ENCODE results near the gene RBM20.
"Not testable (repeated sequence)": the region's sequence is repeated elsewhere in the genome, so short reads cannot be mapped to it uniquely, and the experiment has no call there.

RBM20 gene

GRCh38 chr10:110609605-110610004, 34.5 kb upstream of the RBM20 start:
- H2AK5ac ChIP-seq (ENCODE audit: low read length): no peak overlapping the region
- no peak overlapping the region for H2BK5ac ChIP-seq (ENCODE audit: low read length)
- H3K36me3 ChIP-seq (ENCODE audit: control insufficient read depth, insufficient read depth, low read length): no peaks in the 10 kb centered on the region
- no peaks in the 10 kb centered on the region for H3K79me2 ChIP-seq (ENCODE audit: control insufficient read depth, insufficient read depth, low read length)
- no peak overlapping the region for H2BK15ac ChIP-seq (replicated peaks; ENCODE audit: low read depth)
- no peak overlapping the region for H3K56ac ChIP-seq (ENCODE audit: low read length)
- no peak overlapping the region for H3K4me2 ChIP-seq (ENCODE audit: low read length)
- no peak overlapping the region for H3K27ac ChIP-seq (ENCODE audit: low read depth, low read length)
- no peak overlapping the region for H3K4ac ChIP-seq (ENCODE audit: low read depth, low read length)
- H2BK120ac ChIP-seq (ENCODE audit: low read depth, low read length): no peak overlapping the region
- H3K4me1 ChIP-seq (ENCODE audit: control insufficient read depth, low read depth, low read length): peaks cover 4% of the 10 kb centered on the region
- H3K4me3 ChIP-seq (ENCODE audit: low read length): no peak overlapping the region
- no peaks in the 10 kb centered on the region for H3K79me1 ChIP-seq (ENCODE audit: low read length)
- no peak overlapping the region for H4K8ac ChIP-seq (ENCODE audit: low read depth, low read length)
- WGBS (ENCODE audit: extremely low coverage, insufficient coverage, low lambda C conversion rate): no CpG with 5 or more reads among the region's 2 CpGs
- H3K27me3 ChIP-seq (ENCODE audit: insufficient read depth, low read length, poor library complexity): no peaks in the 10 kb centered on the region
- DNase-seq: peak; percentile 39
- no peak overlapping the region for H3K18ac ChIP-seq (ENCODE audit: low read length)
- no peak overlapping the region for H4K5ac ChIP-seq (ENCODE audit: low read length)
- H3K23ac ChIP-seq (ENCODE audit: low read length): no peak overlapping the region
- H3K9ac ChIP-seq (ENCODE audit: low read length): no peak overlapping the region

- Histone ChIP-seq H3K79me1 (ENCODE audit: low read length) (no peaks in the 10 kb centered on the region), H3K56ac (ENCODE audit: low read length) (no peak overlapping the region), H2BK120ac (ENCODE audit: low read depth, low read length) (no peak overlapping the region), H3K23ac (ENCODE audit: low read length) (no peak overlapping the region), H3K27me3 (ENCODE audit: insufficient read depth, low read length, poor library complexity) (no peaks in the 10 kb centered on the region), H3K9ac (ENCODE audit: low read length) (no peak overlapping the region), H4K5ac (ENCODE audit: low read length) (no peak overlapping the region), H3K79me2 (ENCODE audit: control insufficient read depth, insufficient read depth, low read length) (no peaks in the 10 kb centered on the region), H3K4me1 (ENCODE audit: control insufficient read depth, low read depth, low read length) (peaks cover 4% of the 10 kb centered on the region), H3K4me3 (ENCODE audit: low read length) (no peak overlapping the region), H3K4ac (ENCODE audit: low read depth, low read length) (no peak overlapping the region), H3K4me2 (ENCODE audit: low read length) (no peak overlapping the region), H3K27ac (ENCODE audit: low read depth, low read length) (no peak overlapping the region), H3K18ac (ENCODE audit: low read length) (no peak overlapping the region), H3K36me3 (ENCODE audit: control insufficient read depth, insufficient read depth, low read length) (no peaks in the 10 kb centered on the region), H2AK5ac (ENCODE audit: low read length) (no peak overlapping the region), H2BK15ac (replicated peaks; ENCODE audit: low read depth) (no peak overlapping the region), H4K8ac (ENCODE audit: low read depth, low read length) (no peak overlapping the region), H2BK5ac (ENCODE audit: low read length) (no peak overlapping the region)
- peak; percentile 99 for DNase-seq
- WGBS (ENCODE audit: extremely low coverage, insufficient coverage, low lambda C conversion rate): no CpG with 5 or more reads among the region's 3 CpGs
Measured at GRCh38 chr10:110610308-110610774, 33.8 kb upstream of the RBM20 start.

GRCh38 chr10:110610781-110611180, 33.4 kb upstream of the RBM20 start:
- not testable (repeated sequence) for H2BK5ac ChIP-seq (ENCODE audit: low read length); H4K8ac ChIP-seq (ENCODE audit: low read depth, low read length)

GRCh38 chr10:110612087-110612486, 32.0 kb upstream of the RBM20 start:
- Histone ChIP-seq H3K79me1 (ENCODE audit: low read length) (no peaks in the 10 kb centered on the region), H3K23ac (ENCODE audit: low read length) (no peak overlapping the region), H4K5ac (ENCODE audit: low read length) (no peak overlapping the region), H2AK5ac (ENCODE audit: low read length) (no peak overlapping the region), H3K27ac (ENCODE audit: low read depth, low read length) (no peak overlapping the region), H4K8ac (ENCODE audit: low read depth, low read length) (no peak overlapping the region), H3K4me1 (ENCODE audit: control insufficient read depth, low read depth, low read length) (peaks cover 4% of the 10 kb centered on the region), H3K4me3 (ENCODE audit: low read length) (no peak overlapping the region), H3K18ac (ENCODE audit: low read length) (no peak overlapping the region), H2BK5ac (ENCODE audit: low read length) (no peak overlapping the region), H3K27me3 (ENCODE audit: insufficient read depth, low read length, poor library complexity) (no peaks in the 10 kb centered on the region), H3K9ac (ENCODE audit: low read length) (no peak overlapping the region), H3K79me2 (ENCODE audit: control insufficient read depth, insufficient read depth, low read length) (no peaks in the 10 kb centered on the region), H3K4me2 (ENCODE audit: low read length) (no peak overlapping the region), H2BK120ac (ENCODE audit: low read depth, low read length) (no peak overlapping the region), H3K56ac (ENCODE audit: low read length) (no peak overlapping the region), H3K4ac (ENCODE audit: low read depth, low read length) (no peak overlapping the region), H3K36me3 (ENCODE audit: control insufficient read depth, insufficient read depth, low read length) (no peaks in the 10 kb centered on the region), H2BK15ac (replicated peaks; ENCODE audit: low read depth) (no peak overlapping the region)
- whole genome bisulfite sequencing (ENCODE audit: extremely low coverage, insufficient coverage, low lambda C conversion rate): no CpG with 5 or more reads among the region's 3 CpGs
- no peak for DNase-seq

More at GRCh38 chr10:110610781-110611180, 33.4 kb upstream of the RBM20 start:
- peak overlapping the region; percentile 55 for H3K18ac ChIP-seq (ENCODE audit: low read length)
- not testable (repeated sequence) for H3K9ac ChIP-seq (ENCODE audit: low read length); H2BK120ac ChIP-seq (ENCODE audit: low read depth, low read length); H3K27ac ChIP-seq (ENCODE audit: low read depth, low read length); H2BK15ac ChIP-seq (replicated peaks; ENCODE audit: low read depth); H3K79me2 ChIP-seq (ENCODE audit: control insufficient read depth, insufficient read depth, low read length); H3K79me1 ChIP-seq (ENCODE audit: low read length); H3K36me3 ChIP-seq (ENCODE audit: control insufficient read depth, insufficient read depth, low read length); H3K4me2 ChIP-seq (ENCODE audit: low read length); DNase-seq; H3K27me3 ChIP-seq (ENCODE audit: insufficient read depth, low read length, poor library complexity); H4K5ac ChIP-seq (ENCODE audit: low read length); H3K23ac ChIP-seq (ENCODE audit: low read length); H3K4me3 ChIP-seq (ENCODE audit: low read length); H2AK5ac ChIP-seq (ENCODE audit: low read length); H3K4me1 ChIP-seq (ENCODE audit: control insufficient read depth, low read depth, low read length)
- peak overlapping the region; percentile 23 for H3K4ac ChIP-seq (ENCODE audit: low read depth, low read length)
- H3K56ac ChIP-seq (ENCODE audit: low read length): peak overlapping the region; percentile 5
- no CpG with 5 or more reads among the region's 3 CpGs for WGBS (ENCODE audit: extremely low coverage, insufficient coverage, low lambda C conversion rate)

GRCh38 chr10:110612629-110613028, 31.5 kb upstream of the RBM20 start:
- no peak overlapping the region for H2BK5ac ChIP-seq (ENCODE audit: low read length)
- H3K79me1 ChIP-seq (ENCODE audit: low read length): no peaks in the 10 kb centered on the region
- H3K9ac ChIP-seq (ENCODE audit: low read length): no peak overlapping the region
- H3K4me2 ChIP-seq (ENCODE audit: low read length): no peak overlapping the region
- H3K4ac ChIP-seq (ENCODE audit: low read depth, low read length): no peak overlapping the region
- no peak overlapping the region for H4K5ac ChIP-seq (ENCODE audit: low read length)
- WGBS (ENCODE audit: extremely low coverage, insufficient coverage, low lambda C conversion rate): no CpG with 5 or more reads among the region's 4 CpGs
- no peak overlapping the region for H3K4me3 ChIP-seq (ENCODE audit: low read length)
- no peak overlapping the region for H2AK5ac ChIP-seq (ENCODE audit: low read length)
- no peak overlapping the region for H3K56ac ChIP-seq (ENCODE audit: low read length)
- H3K23ac ChIP-seq (ENCODE audit: low read length): no peak overlapping the region
- no peaks in the 10 kb centered on the region for H3K79me2 ChIP-seq (ENCODE audit: control insufficient read depth, insufficient read depth, low read length)
- no peaks in the 10 kb centered on the region for H3K36me3 ChIP-seq (ENCODE audit: control insufficient read depth, insufficient read depth, low read length)
- no peaks in the 10 kb centered on the region for H3K27me3 ChIP-seq (ENCODE audit: insufficient read depth, low read length, poor library complexity)
- H3K18ac ChIP-seq (ENCODE audit: low read length): no peak overlapping the region
- H2BK120ac ChIP-seq (ENCODE audit: low read depth, low read length): no peak overlapping the region
- H4K8ac ChIP-seq (ENCODE audit: low read depth, low read length): no peak overlapping the region
- H3K27ac ChIP-seq (ENCODE audit: low read depth, low read length): no peak overlapping the region
- DNase-seq: no peak
- H3K4me1 ChIP-seq (ENCODE audit: control insufficient read depth, low read depth, low read length): peaks cover 4% of the 10 kb centered on the region
- no peak overlapping the region for H2BK15ac ChIP-seq (replicated peaks; ENCODE audit: low read depth)

- peak; percentile 18 for DNase-seq
- Histone ChIP-seq H4K8ac (ENCODE audit: low read depth, low read length) (no peak overlapping the region), H3K36me3 (ENCODE audit: control insufficient read depth, insufficient read depth, low read length) (no peaks in the 10 kb centered on the region), H3K79me2 (ENCODE audit: control insufficient read depth, insufficient read depth, low read length) (no peaks in the 10 kb centered on the region), H3K4ac (ENCODE audit: low read depth, low read length) (no peak overlapping the region), H2BK120ac (ENCODE audit: low read depth, low read length) (no peak overlapping the region), H3K4me3 (ENCODE audit: low read length) (no peak overlapping the region), H2BK5ac (ENCODE audit: low read length) (no peak overlapping the region), H3K27ac (ENCODE audit: low read depth, low read length) (no peak overlapping the region), H3K79me1 (ENCODE audit: low read length) (no peaks in the 10 kb centered on the region), H2BK15ac (replicated peaks; ENCODE audit: low read depth) (no peak overlapping the region), H3K56ac (ENCODE audit: low read length) (no peak overlapping the region), H3K23ac (ENCODE audit: low read length) (no peak overlapping the region), H3K9ac (ENCODE audit: low read length) (no peak overlapping the region), H3K18ac (ENCODE audit: low read length) (no peak overlapping the region), H2AK5ac (ENCODE audit: low read length) (no peak overlapping the region), H3K27me3 (ENCODE audit: insufficient read depth, low read length, poor library complexity) (no peaks in the 10 kb centered on the region), H3K4me2 (ENCODE audit: low read length) (no peak overlapping the region), H4K5ac (ENCODE audit: low read length) (no peak overlapping the region), H3K4me1 (ENCODE audit: control insufficient read depth, low read depth, low read length) (peaks cover 4% of the 10 kb centered on the region)
- no CpG with 5 or more reads among the region's 8 CpGs for WGBS (ENCODE audit: extremely low coverage, insufficient coverage, low lambda C conversion rate)
Measured at GRCh38 chr10:110613341-110613995, 30.7 kb upstream of the RBM20 start.
